NCI-H2196 (cell line): ENCODE results near the gene MIS12.

Experiments used
- DNase-seq: peaks from one replicate; lab custom pipeline; 2025; ENCODE audit not compliant: unreplicated experiment; lab: John Stamatoyannopoulos, UW

The MIS12 gene

DNA sequence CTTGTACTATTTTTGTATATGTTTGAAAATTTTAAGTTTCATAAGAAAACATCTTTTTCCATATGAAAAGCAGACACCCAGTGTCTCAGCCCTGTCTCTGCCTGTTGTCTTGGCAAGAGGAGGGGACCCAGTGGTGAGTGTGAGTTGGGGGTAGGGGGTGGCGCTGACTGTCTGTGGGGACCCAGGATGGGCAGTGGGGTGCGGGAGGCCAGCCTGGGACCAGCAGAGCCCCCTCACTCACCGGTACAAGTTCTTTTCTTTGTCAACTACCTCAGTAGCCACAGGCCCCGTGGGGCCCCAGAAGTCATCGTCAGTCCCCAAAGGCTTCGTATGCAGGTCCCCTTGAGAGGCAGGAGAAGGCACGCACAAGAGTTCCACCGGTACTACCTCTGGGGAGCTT lies 46.2 kb downstream of the MIS12 start:
- DNase-seq: no peak

DNA sequence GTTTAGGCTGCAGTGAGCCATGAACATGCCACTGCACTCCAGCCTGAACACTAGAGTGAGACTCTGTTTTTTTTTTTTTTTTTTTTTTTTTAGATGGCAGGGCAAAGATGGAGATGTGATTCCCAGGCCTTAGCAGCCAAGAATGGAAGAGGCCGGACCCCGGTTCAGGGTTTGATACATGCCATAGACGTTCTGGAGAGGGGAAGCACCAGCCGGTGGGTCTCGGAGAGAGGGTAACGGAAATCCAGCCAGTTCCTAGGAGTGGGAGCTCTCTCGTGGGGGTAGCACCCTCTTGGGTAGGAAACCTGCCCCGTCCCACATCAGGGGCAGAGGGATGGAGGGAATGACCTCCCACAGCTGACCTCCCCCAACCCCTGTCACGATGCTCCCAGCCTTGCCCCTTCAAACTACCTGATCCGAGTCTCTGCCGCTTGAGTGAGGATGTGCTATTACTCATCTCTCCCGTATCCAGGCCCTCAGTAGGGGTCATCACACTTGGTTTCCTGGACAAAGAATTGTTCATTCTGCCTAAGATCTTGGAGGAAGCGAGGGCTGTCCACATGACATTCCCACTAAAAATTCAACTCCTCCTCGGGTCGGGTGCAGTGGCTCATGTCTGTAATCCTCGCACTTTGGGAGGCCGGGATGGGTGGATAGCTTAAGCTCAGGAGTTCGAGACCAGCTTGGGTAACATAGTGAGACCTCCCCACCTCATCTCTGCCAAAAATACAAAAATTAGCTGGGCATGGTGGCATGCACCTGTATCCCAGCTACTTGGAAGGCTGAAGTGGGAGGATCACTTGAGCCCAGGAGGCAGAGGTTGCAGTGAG lies 47.3 kb downstream of the MIS12 start:
- no peak for DNase-seq

DNA sequence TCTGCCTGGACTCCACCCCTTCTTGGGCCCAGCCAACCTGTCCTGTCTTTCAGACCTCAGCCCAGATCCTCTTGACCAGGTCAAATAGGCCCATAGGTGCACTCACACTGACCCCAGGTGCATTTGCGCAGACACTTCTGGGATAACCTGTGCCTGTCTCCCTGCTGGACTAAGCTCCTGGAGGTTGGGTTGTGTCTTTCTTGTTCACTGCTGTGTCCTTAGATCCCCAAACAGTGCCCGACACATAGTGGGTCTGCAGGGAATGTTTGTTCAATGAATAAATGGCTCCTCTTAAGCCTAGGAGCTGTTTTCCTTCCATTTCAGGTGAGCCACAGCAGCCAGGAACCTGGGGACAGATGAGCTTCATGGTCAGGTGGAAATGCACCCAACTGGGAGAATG lies 49.1 kb downstream of the MIS12 start:
- DNase-seq: no peak

DNA sequence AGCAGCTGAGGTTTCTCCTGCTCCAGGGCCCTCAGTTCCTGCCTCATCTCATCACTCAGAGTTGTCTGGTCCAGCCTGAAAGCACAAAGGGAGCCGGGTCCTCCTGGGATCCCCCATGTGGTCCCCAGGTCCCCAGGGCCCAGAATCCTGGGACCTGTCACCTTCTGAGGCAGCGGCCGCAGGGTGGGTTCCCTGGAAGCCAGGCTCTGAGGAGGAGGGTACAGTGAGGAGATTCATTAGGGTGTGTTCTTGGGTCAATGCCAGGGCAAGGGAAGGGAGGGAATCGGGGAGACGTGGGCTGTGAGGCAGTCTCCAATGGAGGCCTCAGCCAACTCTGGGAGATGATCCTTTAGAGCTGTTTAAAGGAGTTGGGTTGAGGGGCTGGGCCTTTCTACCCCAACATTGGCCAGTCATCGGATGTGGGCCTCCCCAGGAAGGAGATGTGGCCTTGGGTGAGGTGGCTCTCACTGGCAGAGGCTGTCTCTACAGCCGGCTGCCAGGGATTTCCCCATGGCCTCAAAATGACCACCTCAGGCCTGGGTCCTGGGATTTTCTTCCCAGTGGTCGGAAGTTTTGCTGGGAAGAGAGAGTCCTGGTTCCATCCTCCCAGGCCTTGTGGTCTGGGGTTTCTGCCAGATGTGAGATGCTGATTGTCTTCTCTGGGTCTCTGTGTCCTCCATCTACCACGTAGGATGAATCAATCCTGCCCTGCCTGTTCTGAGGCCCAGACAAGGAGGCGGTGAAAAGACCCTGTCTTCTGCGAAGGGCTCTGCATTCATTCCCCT lies 50.7 kb downstream of the MIS12 start:
- no peak for DNase-seq

DNA sequence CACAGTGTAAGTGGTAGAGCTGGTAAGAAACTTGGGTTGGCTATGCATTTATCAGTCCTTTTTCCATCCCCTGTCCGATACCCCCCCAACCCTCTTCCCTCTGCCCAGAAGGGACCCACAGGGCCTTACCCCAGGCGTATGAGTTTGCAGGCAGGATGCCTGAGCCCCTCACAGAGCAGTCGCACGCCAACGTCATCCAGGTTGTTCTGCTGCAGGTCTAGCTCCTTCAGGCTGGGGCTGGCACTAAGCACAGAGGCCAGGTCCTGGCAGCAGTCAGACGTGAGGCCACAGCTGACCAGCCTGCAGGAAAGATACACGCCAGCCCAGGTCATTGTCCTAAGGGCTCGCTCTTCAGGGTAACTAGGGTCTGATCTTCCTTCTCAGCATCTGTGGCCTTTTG lies 52.9 kb downstream of the MIS12 start:
- DNase-seq: no peak

DNA sequence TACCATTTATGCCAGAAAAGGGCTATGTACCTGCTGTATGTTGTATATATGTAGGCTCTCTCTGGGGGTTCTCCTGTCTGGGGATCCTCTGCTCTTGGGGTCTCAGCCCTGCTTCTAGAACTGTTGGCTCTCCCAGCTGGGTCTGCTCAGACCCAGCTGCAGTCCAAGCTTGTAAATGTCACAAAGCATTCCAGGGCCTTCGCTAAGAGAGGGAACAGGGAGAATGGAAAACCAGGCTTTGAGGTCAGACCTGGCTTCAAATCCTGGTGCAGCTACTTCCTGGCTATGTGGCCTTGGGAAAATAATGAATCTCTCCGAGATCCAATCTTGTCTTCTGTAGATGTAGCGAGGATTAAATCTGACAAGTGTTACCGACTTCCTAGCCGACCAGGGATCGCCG lies 54.0 kb downstream of the MIS12 start:
- DNase-seq: no peak
